Neutrophil (primary cell): ENCODE measurements around the gene OR6N1.

ENCODE experiments used
- H3K27ac ChIP-seq: fragments of 200-600 bp; sonication (generic); 2 replicates; pipeline ENCODE4 v1.5.1; 2016; ENCODE audit warnings: mild to moderate bottlenecking, moderate library complexity
- H3K27me3 ChIP-seq: fragments of 200-600 bp; sonication (generic); 2 replicates; pipeline ENCODE4 v1.6.0; 2016; ENCODE audit warnings: mild to moderate bottlenecking
- H3K36me3 ChIP-seq: fragments of 200-600 bp; sonication (generic); 2 replicates; pipeline ENCODE4 v1.5.1; 2017
- H3K4me1 ChIP-seq, 2 experiments: fragments of 200-600 bp in 1 of 2; sonication (generic) in 1 of 2; 1 replicate in 1 of 2; 2 replicates in 1 of 2; pipeline versions ENCODE4 v1.5.1 to v1.6.1; 2013 to 2016; ENCODE audit warnings: low read depth in 1 of 2, low read length in 1 of 2, mild to moderate bottlenecking in 1 of 2, moderate library complexity in 1 of 2; ENCODE audit not compliant: control insufficient read depth in 1 of 2, insufficient read depth in 1 of 2
- H3K4me3 ChIP-seq, 2 experiments: fragments of 200-600 bp in 1 of 2; sonication (generic) in 1 of 2; 1 replicate in 1 of 2; 2 replicates in 1 of 2; pipeline ENCODE4 v1.5.1; 2013 to 2016; ENCODE audit warnings: low read depth in 1 of 2, low read length in 1 of 2, mild to moderate bottlenecking in 1 of 2, moderate library complexity in 1 of 2
- H3K9me3 ChIP-seq: fragments of 200-600 bp; sonication (generic); 2 replicates; pipeline ENCODE4 v1.5.1; 2016
- CTCF ChIP-seq: fragments of 200-600 bp; sonication (generic); IDR thresholded peaks from 2 replicates; pipeline ENCODE4 v1.5.1; 2016; ENCODE audit warnings: antibody characterized with exemption

OR6N1 gene

DNA sequence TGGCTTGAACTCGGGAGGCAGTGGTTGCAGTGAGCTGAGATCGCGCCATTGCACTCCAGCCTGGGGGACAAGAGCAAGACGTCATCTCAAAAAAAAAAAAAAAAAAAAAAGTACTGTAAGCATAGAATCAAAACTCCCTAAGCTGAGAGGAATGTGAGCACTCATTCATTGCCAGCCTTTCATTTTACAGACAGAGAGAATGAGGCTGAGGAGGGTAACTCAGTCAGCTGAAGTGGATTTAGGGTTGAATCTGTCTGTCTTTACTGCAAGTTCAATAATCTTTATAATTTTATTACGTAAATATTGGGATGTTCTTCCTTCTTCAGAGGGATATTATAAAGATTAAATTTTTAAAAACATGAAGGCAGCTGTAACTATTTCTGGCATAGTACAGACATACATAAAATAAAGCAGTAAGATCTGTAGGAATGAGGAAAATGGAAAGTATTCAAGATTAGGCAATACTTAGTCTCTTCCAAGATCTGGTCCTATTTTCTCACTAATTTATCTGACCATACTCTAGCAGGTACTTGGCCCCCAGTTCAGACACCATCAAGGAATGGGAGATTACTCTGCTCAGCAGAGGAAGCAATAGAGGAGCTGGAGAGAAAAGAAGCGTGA, 35.0 kb upstream of the OR6N1 start:
- Histone ChIP-seq H3K27ac (peak overlapping the region; percentile 97), H3K36me3 (peaks cover 3% of the 10 kb centered on the region), H3K9me3 (no peaks in the 10 kb centered on the region), H3K4me1 (peaks cover 95 to 100% of the 10 kb centered on the region in 2 experiments), H3K4me3 (peak overlapping the region in 1 of 2 experiments; percentile 25), H3K27me3 (no peaks in the 10 kb centered on the region)
- TF ChIP-seq CTCF: no peak

GRCh38 chr1:158803678-158804077, 31.7 kb upstream of the OR6N1 start:
- H3K27ac ChIP-seq: peak overlapping the region; percentile 98
- no peak for TF ChIP-seq CTCF
- no peaks in the 10 kb centered on the region for H3K27me3 ChIP-seq
- peak overlapping the region; percentile 56 to 58 for H3K4me3 ChIP-seq
- peaks cover 95 to 100% of the 10 kb centered on the region in 2 experiments for H3K4me1 ChIP-seq
- H3K36me3 ChIP-seq: no peaks in the 10 kb centered on the region
- H3K9me3 ChIP-seq: no peaks in the 10 kb centered on the region

- TF ChIP-seq CTCF: no peak
- Histone ChIP-seq H3K9me3 (no peaks in the 10 kb centered on the region), H3K36me3 (no peaks in the 10 kb centered on the region), H3K4me1 (peaks cover 94 to 100% of the 10 kb centered on the region in 2 experiments), H3K27ac (peak overlapping the region; percentile 98), H3K4me3 (peak overlapping the region; percentile 56 to 58), H3K27me3 (no peaks in the 10 kb centered on the region)
Measured at GRCh38 chr1:158801396-158801795, 29.4 kb upstream of the OR6N1 start.

- H3K36me3 ChIP-seq: no peaks in the 10 kb centered on the region
- H3K27ac ChIP-seq: peak overlapping the region; percentile 98
- peak overlapping the region; percentile 56 to 58 for H3K4me3 ChIP-seq
- no peaks in the 10 kb centered on the region for H3K27me3 ChIP-seq
- no peaks in the 10 kb centered on the region for H3K9me3 ChIP-seq
- no peak for TF ChIP-seq CTCF
- peaks cover 94 to 100% of the 10 kb centered on the region in 2 experiments for H3K4me1 ChIP-seq
Measured at GRCh38 chr1:158800526-158800925, 28.5 kb upstream of the OR6N1 start.

DNA sequence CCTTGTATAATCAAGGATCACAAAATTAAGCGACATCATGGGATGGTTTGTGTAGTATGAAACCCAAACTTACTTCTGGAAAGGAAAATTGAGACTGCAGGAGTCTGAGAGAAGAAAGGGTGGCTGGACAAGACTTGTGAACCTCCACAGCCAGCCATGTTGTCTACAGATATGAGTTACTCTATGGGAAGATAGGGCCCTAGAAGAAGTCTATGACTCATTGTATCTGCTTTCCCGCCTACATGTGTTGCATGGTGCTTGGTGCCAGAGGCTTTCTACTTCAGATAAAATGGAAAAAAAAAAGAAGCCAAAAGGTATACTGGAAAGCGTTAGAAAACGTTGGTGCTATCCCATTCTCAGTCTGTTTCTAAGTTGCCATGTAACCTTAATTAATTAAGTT, 27.7 kb upstream of the OR6N1 start:
- Histone ChIP-seq H3K27ac (peak overlapping the region; percentile 98), H3K9me3 (no peaks in the 10 kb centered on the region), H3K4me3 (peak overlapping the region; percentile 56 to 58), H3K4me1 (peaks cover 96 to 100% of the 10 kb centered on the region in 2 experiments), H3K36me3 (no peaks in the 10 kb centered on the region), H3K27me3 (no peaks in the 10 kb centered on the region)
- TF ChIP-seq CTCF: no peak
